A549 (cell line): ENCODE results near the gene KCNAB3. TPM values are rescaled to one million over a fixed set of nuclear protein-coding genes. Genes with fewer than 3 reads are reported as not detected.

Source experiments
- ATAC-seq, 2 experiments: fragments of 200-7000 bp in 1 of 2; fragments of >200 bp in 1 of 2; cut with Nextera tagmentation in 1 of 2; cut with Tn5 transposase in 1 of 2; 3 replicates each; pipeline versions ENCODE4 v1.8.0 to v1.9.1; 2018 to 2020; ENCODE audit warnings: mild to moderate bottlenecking in 1 of 2, moderate library complexity in 1 of 2
- CTCF ChIA-PET: fragments of 300-600 bp; sonication (Branson Sonifier 250); formaldehyde crosslinking; extraction: SDS; loops from one replicate; lab custom pipeline; 2021; ENCODE audit warnings: antibody characterized with exemption, inconsistent platforms; lab: Yijun Ruan, JAX
- POLR2A ChIA-PET: fragments of 350-600 bp; formaldehyde crosslinking; extraction: SDS; loops from one replicate; lab custom pipeline; 2021; ENCODE audit warnings: antibody characterized with exemption, inconsistent platforms; lab: Yijun Ruan, JAX
- DNase-seq, 2 experiments: peaks; one replicate each; pipeline versions ENCODE4 v3.0.0 to v3.0.0-alpha.2; 2011 to 2016; ENCODE audit warnings: low read depth in 1 of 2, low spot score in 1 of 2
- FAIRE-seq: peaks from 2 replicates; lab custom pipeline; 2011; peaks lifted over from hg19 to GRCh38; lab: Jason Lieb, UNC
- H3K27ac ChIP-seq, 2 experiments: fragments of >200 bp; sonication (Bioruptor Twin); formaldehyde crosslinking; 3 replicates each; pipeline ENCODE4 v1.5.1; 2016 to 2017
- H3K4me1 ChIP-seq: fragments of >200 bp; sonication (Bioruptor Twin); formaldehyde crosslinking; 3 replicates; pipeline ENCODE4 v1.6.1; 2016
- H3K4me2 ChIP-seq: fragments of >200 bp; sonication (Bioruptor Twin); formaldehyde crosslinking; 3 replicates; pipeline ENCODE4 v1.6.1; 2016
- H3K4me3 ChIP-seq: fragments of >200 bp; sonication (Bioruptor Twin); formaldehyde crosslinking; 3 replicates; pipeline ENCODE4 v1.5.1; 2016
- H3K9me3 ChIP-seq: fragments of >200 bp; sonication (Bioruptor Twin); formaldehyde crosslinking; 3 replicates; pipeline ENCODE4 v1.6.1; 2016
- BHLHE40 ChIP-seq: IDR thresholded peaks from 2 replicates; pipeline ENCODE4 v1.6.1; 2012; ENCODE audit warnings: low read depth, low read length, inconsistent platforms
- CEBPB ChIP-seq, 2 experiments: fragments of >200 bp in 1 of 2; sonication (Bioruptor Twin) in 1 of 2; formaldehyde crosslinking in 1 of 2; IDR thresholded peaks; 2 replicates each; pipeline ENCODE4 v1.6.1; 2012 to 2016
- CHD4 ChIP-seq: fragments of 200-600 bp; sonication (generic); IDR thresholded peaks from 2 replicates; pipeline ENCODE4 v1.6.1; 2016; ENCODE audit warnings: antibody characterized with exemption, mild to moderate bottlenecking, borderline replicate concordance
- CTCF ChIP-seq: fragments of >200 bp; sonication (Bioruptor Twin); formaldehyde crosslinking; IDR thresholded peaks from 3 replicates; pipeline ENCODE4 v1.5.1; 2016
- E2F6 ChIP-seq: IDR thresholded peaks from 2 replicates; pipeline ENCODE4 v1.6.1; 2012; ENCODE audit warnings: low read depth, borderline replicate concordance
- EHMT2 ChIP-seq: fragments of 200-600 bp; sonication (generic); IDR thresholded peaks from 2 replicates; pipeline ENCODE4 v1.6.1; 2016; ENCODE audit warnings: antibody characterized with exemption, low read depth, mild to moderate bottlenecking, moderate library complexity
- ELK1 ChIP-seq: fragments of 150-350 bp; IDR thresholded peaks from 2 replicates; pipeline ENCODE4 v1.6.1; 2014; ENCODE audit warnings: low read depth, mild to moderate bottlenecking, low read length
- ESRRA ChIP-seq: fragments of 150-350 bp; IDR thresholded peaks from 2 replicates; pipeline ENCODE4 v1.6.1; 2014; ENCODE audit warnings: mild to moderate bottlenecking, low read length, borderline replicate concordance
- FOSL2 ChIP-seq, 2 experiments: fragments of 450-650 bp in 1 of 2; fragments of >200 bp in 1 of 2; sonication (Bioruptor Twin) in 1 of 2; formaldehyde crosslinking; IDR thresholded peaks; 2 replicates each; pipeline versions ENCODE4 v1.5.0 to v1.6.1; 2016 to 2020; ENCODE audit warnings: mild to moderate bottlenecking in 1 of 2, moderate library complexity in 1 of 2
- FOXS1 ChIP-seq: fragments of 250-450 bp; sonication (Bioruptor Pico); IDR thresholded peaks from 2 replicates; pipeline ENCODE4 v1.5.0; 2020; ENCODE audit warnings: mild to moderate bottlenecking, moderate library complexity
- HDAC2 ChIP-seq: fragments of 200-600 bp; sonication (generic); IDR thresholded peaks from 2 replicates; pipeline ENCODE4 v1.6.1; 2016
- HOXA7 ChIP-seq: fragments of 250-450 bp; sonication (Bioruptor Pico); IDR thresholded peaks from 2 replicates; pipeline ENCODE4 v1.5.0; 2020; ENCODE audit warnings: mild to moderate bottlenecking, moderate library complexity
- HOXB13 ChIP-seq: fragments of 250-450 bp; sonication (Bioruptor Pico); IDR thresholded peaks from 2 replicates; pipeline ENCODE4 v1.5.0; 2020; ENCODE audit warnings: low read depth, mild to moderate bottlenecking, moderate library complexity
- HOXB5 ChIP-seq: fragments of 250-450 bp; sonication (Bioruptor Pico); IDR thresholded peaks from 2 replicates; pipeline ENCODE4 v1.5.0; 2020; ENCODE audit warnings: mild to moderate bottlenecking, moderate library complexity
- KDM5A ChIP-seq: fragments of 200-600 bp; sonication (generic); IDR thresholded peaks from 2 replicates; pipeline ENCODE4 v1.6.1; 2016; ENCODE audit warnings: antibody characterized with exemption, mild to moderate bottlenecking
- MAX ChIP-seq: IDR thresholded peaks from 2 replicates; pipeline ENCODE4 v1.6.1; 2012
- MAZ ChIP-seq: fragments of 150-350 bp; IDR thresholded peaks from 2 replicates; pipeline ENCODE4 v1.6.1; 2014; ENCODE audit warnings: antibody characterized with exemption, low read depth, low read length, borderline replicate concordance
- MYC ChIP-seq: IDR thresholded peaks from 2 replicates; pipeline ENCODE4 v1.6.1; 2012; ENCODE audit warnings: mild to moderate bottlenecking, inconsistent platforms, low read length, improper control_type of control experiment, borderline replicate concordance
- NFE2L2 ChIP-seq: fragments of 150-350 bp; conservative IDR thresholded peaks from 2 replicates; pipeline ENCODE4 v1.6.1; 2014; ENCODE audit warnings: low read length
- PBX3 ChIP-seq: IDR thresholded peaks from 2 replicates; pipeline ENCODE4 v1.6.1; 2012
- POLR2AphosphoS2 ChIP-seq: conservative IDR thresholded peaks from 2 replicates; pipeline ENCODE4 v1.6.1; 2012; ENCODE audit warnings: low read length, improper control_type of control experiment, inconsistent platforms
- RCOR1 ChIP-seq: fragments of 150-350 bp; IDR thresholded peaks from 2 replicates; pipeline ENCODE4 v1.6.1; 2014; ENCODE audit warnings: antibody characterized with exemption, low read length, low read depth
- TFCP2L1 ChIP-seq: fragments of 250-450 bp; sonication (Bioruptor Pico); IDR thresholded peaks from 2 replicates; pipeline ENCODE4 v1.5.0; 2021; ENCODE audit warnings: mild to moderate bottlenecking
- ZSCAN20 ChIP-seq: fragments of 250-450 bp; sonication (Bioruptor Pico); IDR thresholded peaks from 2 replicates; pipeline ENCODE4 v1.8.0; 2022; ENCODE audit warnings: mild to moderate bottlenecking, moderate library complexity
- WGBS: methylation state at CpG from one replicate; pipeline ENCODE4 v1.1.6; 2017; ENCODE audit errors: missing lambda C conversion rate; 5-methylcytosine and 5-hydroxymethylcytosine counted together
- polyA plus RNA-seq, 4 experiments: library from polyadenylated mRNA; depleted of rRNA in 3 of 4; stranded (reverse); fragments of >200 nt; fragmentation: RNase III in 1 of 4; extraction: RNeasy Plus Mini Kit Qiagen cat#74134 plus additional on column Dnase treatment in 1 of 4; gene quantifications; 2 replicates in 3 of 4; 3 replicates in 1 of 4; pipeline ENCODE4 v1.2.3, GENCODE V29; 2011 to 2017

Gene KCNAB3
- polyA plus RNA-seq, 2 of the 4 experiments (the other 2 are of a cell fraction): 2.7 to 3.2 TPM

GRCh38 chr17:7974638-7975131 is 45.0 kb upstream of the KCNAB3 start:
- H3K27ac ChIP-seq: no peak overlapping the region
- DNase-seq (no peak), FAIRE-seq (peak; percentile 63), ATAC-seq (no peak)
- ChIA-PET CTCF (interaction anchor here (0.9 to 19.3 kb wide), 9 partner anchors 9 to 153 kb away, joined by 3 to 470 read pairs (median 5); no protein-coding TSS in a partner anchor), POLR2A (no interaction called here)
- H3K4me1 ChIP-seq: no peaks in the 10 kb centered on the region
- H3K4me3 ChIP-seq: no peak overlapping the region
- TF ChIP-seq NFE2L2: no peak
- TF ChIP-seq E2F6: no peak
- peaks cover 15% of the 10 kb centered on the region for H3K9me3 ChIP-seq
- H3K4me2 ChIP-seq: no peak overlapping the region

- WGBS: 86% methylated on average over 8 of the region's 8 CpGs
- TF ChIP-seq HDAC2 (no peak), FOSL2 (IDR thresholded peaks at IDR 0.05) (no peak), FOSL2 (CRISPR knock-in tag; IDR thresholded peaks at IDR 0.05) (no peak), CTCF (peak; percentile 28; the same call in 2 of the 3 replicates), MAX (no peak), ESRRA (no peak)
- no peaks in the 10 kb centered on the region for H3K4me1 ChIP-seq
- peaks cover 15% of the 10 kb centered on the region for H3K9me3 ChIP-seq
- CTCF ChIA-PET: interaction anchor here (0.6 to 15.4 kb wide), 22 partner anchors 7 to 229 kb away, joined by 3 to 172 read pairs (median 4); no protein-coding TSS in a partner anchor
- no peak overlapping the region for H3K4me3 ChIP-seq
- POLR2A ChIA-PET: no interaction called here
- ATAC-seq (peak; percentile 54 to 67; a peak in 3 of 6 replicates), FAIRE-seq (no peak), DNase-seq (no peak)
- H3K4me2 ChIP-seq: no peak overlapping the region
- H3K27ac ChIP-seq: no peak overlapping the region
Observed at GRCh38 chr17:7972131-7972785, 42.6 kb upstream of the KCNAB3 start.

GRCh38 chr17:7971651-7972050 is 42.0 kb upstream of the KCNAB3 start:
- H3K4me1 ChIP-seq: no peaks in the 10 kb centered on the region
- H3K27ac ChIP-seq: no peak overlapping the region
- 73% methylated on average over 4 of the region's 4 CpGs for WGBS
- CTCF ChIA-PET: interaction anchor here (0.6 to 15.4 kb wide), 17 partner anchors 8 to 157 kb away, joined by 3 to 172 read pairs (median 5); no protein-coding TSS in a partner anchor
- H3K9me3 ChIP-seq: peaks cover 15% of the 10 kb centered on the region
- TF ChIP-seq KDM5A: no peak
- TF ChIP-seq CHD4: no peak
- TF ChIP-seq FOSL2 (IDR thresholded peaks at IDR 0.05): no peak
- TF ChIP-seq FOSL2 (CRISPR knock-in tag; IDR thresholded peaks at IDR 0.05): no peak
- TF ChIP-seq MAZ: no peak
- no peak for TF ChIP-seq RCOR1
- TF ChIP-seq HOXA7 (CRISPR knock-in tag): no peak
- no peak for TF ChIP-seq ELK1
- no peak for TF ChIP-seq TFCP2L1 (CRISPR knock-in tag)
- TF ChIP-seq HOXB5 (CRISPR knock-in tag): no peak
- no peak for TF ChIP-seq POLR2AphosphoS2
- no peak for TF ChIP-seq CEBPB (IDR thresholded peaks at IDR 0.05)
- no peak for TF ChIP-seq HOXB13 (CRISPR knock-in tag)
- TF ChIP-seq ZSCAN20 (CRISPR knock-in tag): no peak
- TF ChIP-seq PBX3: no peak
- TF ChIP-seq MYC: no peak
- TF ChIP-seq FOXS1 (CRISPR knock-in tag): no peak
- TF ChIP-seq EHMT2: no peak
- TF ChIP-seq BHLHE40: no peak
- DNase-seq: no peak
- H3K4me3 ChIP-seq: no peak overlapping the region
- no peak for FAIRE-seq
- POLR2A ChIA-PET: no interaction called here
- H3K4me2 ChIP-seq: no peak overlapping the region
- no peak for ATAC-seq
